ENCODE data around the gene MOG. TPM values are rescaled to one million over a fixed set of nuclear protein-coding genes. Genes with fewer than 3 reads are reported as not detected.

Gene MOG
- 1 to 10 TPM; 1.5 to 2.6 (median 2.2) TPM for total RNA-seq
- 4.8 TPM for polyA plus RNA-seq
- long read RNA-seq, donor 1, partial matches to known transcripts = 0 of 2 reads
- long read RNA-seq, donor 1, other reads (novel, unspliced or antisense) = 2 of 2 reads
- long read RNA-seq, donor 2, partial matches to known transcripts = 0 of 1 reads
- long read RNA-seq, donor 2, other reads (novel, unspliced or antisense) = 1 of 1 reads
- long read RNA-seq, donor 3, partial matches to known transcripts = 0 of 1 reads
- long read RNA-seq, donor 3, other reads (novel, unspliced or antisense) = 1 of 1 reads
- long read RNA-seq, donor 4 = 0 reads

DNA sequence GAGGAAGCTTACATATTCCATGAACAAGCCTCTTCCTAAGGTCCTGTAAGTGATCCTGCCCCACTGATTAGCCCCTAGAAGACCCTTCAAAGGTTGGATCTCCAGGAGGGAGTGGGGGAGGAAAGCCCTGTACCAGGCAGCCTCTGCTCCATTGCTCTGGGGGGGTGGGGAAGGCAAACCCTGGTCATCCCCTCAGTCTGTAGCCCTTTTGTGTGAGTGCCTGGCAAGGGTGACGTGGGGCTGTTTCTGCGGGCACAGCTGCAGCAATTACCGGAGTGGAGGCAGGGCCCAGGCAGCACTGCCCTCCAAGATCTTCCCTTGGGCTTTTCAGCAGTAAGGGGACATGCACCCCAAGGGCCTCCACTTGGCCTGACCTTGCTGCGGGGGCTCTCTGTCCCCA is at the start of gene MOG:
TSS of gene MOG (plus strand) at position 295 of the 400 bp plus-strand sequence. CDS start 118 bp downstream, outside the sequence.
- DNase-seq (no peak), ATAC-seq (peak; percentile 10 to 19)
- Histone ChIP-seq H3K9me3 (ENCODE audit: control insufficient read depth, low read length) (no peaks in the 10 kb centered on the region), H3K4me1 (ENCODE audit: control insufficient read depth, insufficient read depth, low read length) (no peaks in the 10 kb centered on the region), H3K4me3 (ENCODE audit: low read length) (no peak within 1 kb of the TSS), H3K27me3 (ENCODE audit: control insufficient read depth, insufficient read depth) (no peaks in the 10 kb centered on the region), H3K27ac (ENCODE audit: low read length) (peak within 1 kb of the TSS; percentile 3)
- intact Hi-C loops (cut with DNase I) = no loop called here
- WGBS = 62% methylated on average over 4 of the region's 4 CpGs

GRCh38 chr6:29608131-29608530 is 48.8 kb upstream of the MOG start:
- ATAC-seq = no peak
- H3K4me3 ChIP-seq (ENCODE audit: low read length) = no peak overlapping the region
- no peaks in the 10 kb centered on the region for H3K27me3 ChIP-seq (ENCODE audit: control insufficient read depth, insufficient read depth)
- DNase-seq = no peak
- H3K27ac ChIP-seq (ENCODE audit: low read length) = no peak overlapping the region
- H3K4me1 ChIP-seq (ENCODE audit: control insufficient read depth, insufficient read depth, low read length) = no peaks in the 10 kb centered on the region
- no peaks in the 10 kb centered on the region for H3K9me3 ChIP-seq (ENCODE audit: control insufficient read depth, low read length)
- intact Hi-C loops (cut with DNase I) = no loop called here

GRCh38 chr6:29610540-29610939 is 46.4 kb upstream of the MOG start:
- Histone ChIP-seq H3K27me3 (ENCODE audit: control insufficient read depth, insufficient read depth) (no peaks in the 10 kb centered on the region), H3K4me1 (ENCODE audit: control insufficient read depth, insufficient read depth, low read length) (no peaks in the 10 kb centered on the region), H3K27ac (ENCODE audit: low read length) (no peak overlapping the region), H3K4me3 (ENCODE audit: low read length) (no peak overlapping the region), H3K9me3 (ENCODE audit: control insufficient read depth, low read length) (no peaks in the 10 kb centered on the region)
- 96% methylated on average over 4 of the region's 4 CpGs for WGBS
- ATAC-seq (no peak), DNase-seq (no peak)
- intact Hi-C loops (cut with DNase I) = no loop called here

DNA sequence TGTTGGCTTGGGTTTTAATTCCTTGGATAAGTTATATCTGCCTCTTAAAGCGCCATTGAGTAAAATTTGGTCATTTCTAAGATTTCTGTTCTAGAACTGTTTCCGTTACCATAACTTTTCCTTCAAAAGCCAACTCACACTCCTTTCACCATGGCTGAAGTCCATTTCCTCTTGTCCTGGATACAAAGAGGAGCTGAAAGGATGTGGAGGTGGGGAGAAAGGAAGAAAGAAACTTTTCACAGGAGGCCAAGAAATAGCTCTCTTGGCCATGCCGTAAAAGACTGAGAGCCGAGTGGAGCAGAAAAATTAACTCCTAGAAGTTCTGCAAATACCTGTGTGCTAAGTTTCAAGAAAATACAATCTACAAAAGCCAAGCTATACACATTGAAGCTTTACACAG is 45.5 kb upstream of the MOG start:
- no peak for DNase-seq
- no peak overlapping the region for H3K4me3 ChIP-seq (ENCODE audit: low read length)
- ATAC-seq = no peak
- no peaks in the 10 kb centered on the region for H3K4me1 ChIP-seq (ENCODE audit: control insufficient read depth, insufficient read depth, low read length)
- 70% methylated on average over 4 of the region's 4 CpGs for WGBS
- intact Hi-C loops (cut with DNase I) = no loop called here
- no peaks in the 10 kb centered on the region for H3K9me3 ChIP-seq (ENCODE audit: control insufficient read depth, low read length)
- H3K27me3 ChIP-seq (ENCODE audit: control insufficient read depth, insufficient read depth) = no peaks in the 10 kb centered on the region
- H3K27ac ChIP-seq (ENCODE audit: low read length) = no peak overlapping the region

DNA sequence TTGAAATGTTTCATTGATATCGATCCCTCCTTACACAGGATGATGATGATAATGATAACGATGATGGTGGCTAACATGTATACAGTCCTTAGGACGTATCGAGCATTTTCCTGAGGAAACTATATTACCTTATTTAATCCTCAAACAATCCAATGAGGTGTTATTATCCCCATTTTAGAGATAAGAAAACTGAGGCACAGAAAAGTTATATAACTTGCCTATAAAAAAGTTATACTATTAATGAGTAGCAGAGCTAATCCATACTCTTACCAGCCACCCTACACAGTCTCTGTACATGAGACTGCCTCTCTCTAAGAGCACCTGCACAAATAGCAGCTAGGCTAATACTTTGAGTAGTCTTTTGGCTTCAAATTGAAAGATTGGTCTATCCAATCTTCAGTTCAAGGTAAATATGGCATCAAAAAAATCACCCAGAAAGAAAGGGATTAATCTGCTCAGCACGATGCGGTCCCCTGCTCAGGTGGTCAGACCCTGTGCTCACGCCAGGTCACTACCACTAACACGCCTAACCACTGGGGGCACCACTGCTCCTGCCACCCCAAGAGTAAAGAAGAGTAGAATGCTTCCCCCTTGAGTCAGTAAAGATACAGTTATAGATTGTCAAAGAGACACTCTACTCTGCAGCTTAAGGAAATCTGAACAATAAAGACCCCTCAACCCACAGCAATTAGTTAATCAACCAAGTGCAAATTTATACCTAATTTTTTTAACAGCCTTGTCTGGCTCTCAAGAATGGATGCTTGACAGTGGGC is 38.9 kb upstream of the MOG start:
- H3K9me3 ChIP-seq (ENCODE audit: control insufficient read depth, low read length) = no peaks in the 10 kb centered on the region
- H3K4me3 ChIP-seq (ENCODE audit: low read length) = no peak overlapping the region
- no peaks in the 10 kb centered on the region for H3K27me3 ChIP-seq (ENCODE audit: control insufficient read depth, insufficient read depth)
- H3K4me1 ChIP-seq (ENCODE audit: control insufficient read depth, insufficient read depth, low read length) = no peaks in the 10 kb centered on the region
- intact Hi-C loops (cut with DNase I) = no loop called here
- DNase-seq = no peak
- H3K27ac ChIP-seq (ENCODE audit: low read length) = no peak overlapping the region
- 95% methylated on average over 8 of the region's 8 CpGs for WGBS
- no peak for ATAC-seq

DNA sequence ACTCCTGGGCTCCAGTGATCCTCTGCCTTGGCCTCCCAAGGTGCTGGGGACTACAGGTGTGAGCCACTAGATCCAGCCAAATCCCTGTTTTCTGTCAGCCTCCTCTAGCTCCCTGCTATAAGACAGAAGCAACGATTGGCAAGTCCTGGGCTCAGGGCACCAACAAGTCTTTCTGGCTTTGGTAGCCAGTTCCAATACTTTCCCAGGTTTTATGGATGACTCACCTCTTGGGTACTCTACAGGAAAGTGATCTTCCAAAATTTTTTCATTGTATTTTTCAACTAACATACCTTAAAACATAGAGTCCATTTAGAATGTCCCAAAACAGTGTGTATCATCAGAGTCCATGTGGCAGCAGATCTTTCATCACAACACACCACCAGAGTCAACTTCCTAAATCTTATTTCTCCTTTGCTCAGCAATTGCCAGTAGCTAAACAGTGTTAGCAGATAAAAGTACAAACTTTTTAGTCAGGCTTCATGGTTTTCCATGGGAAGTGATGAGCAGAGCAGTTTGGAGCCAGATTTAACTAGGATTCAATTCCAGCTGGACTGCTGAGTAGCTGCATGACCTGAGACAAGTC is 37.2 kb upstream of the MOG start:
- Histone ChIP-seq H3K27me3 (ENCODE audit: control insufficient read depth, insufficient read depth) (no peaks in the 10 kb centered on the region), H3K4me1 (ENCODE audit: control insufficient read depth, insufficient read depth, low read length) (no peaks in the 10 kb centered on the region), H3K27ac (ENCODE audit: low read length) (no peak overlapping the region), H3K9me3 (ENCODE audit: control insufficient read depth, low read length) (no peaks in the 10 kb centered on the region), H3K4me3 (ENCODE audit: low read length) (no peak overlapping the region)
- no peak for DNase-seq
- no peak for ATAC-seq
- 92% methylated on average over 1 of the region's 1 CpG for WGBS
- intact Hi-C loops (cut with DNase I) = loop anchor here in 1 of 4 donors (10.0 kb wide), 1 partner anchor 695 kb away; the partner anchor contains the start of gene TRIM27

- no peak for DNase-seq
- ATAC-seq = no peak
- intact Hi-C loops (cut with DNase I) = loop anchor here in 1 of 4 donors (10.0 kb wide), 1 partner anchor 696 kb away; the partner anchor contains the start of gene TRIM27
- Histone ChIP-seq H3K4me3 (ENCODE audit: low read length) (no peak overlapping the region), H3K27me3 (ENCODE audit: control insufficient read depth, insufficient read depth) (no peaks in the 10 kb centered on the region), H3K4me1 (ENCODE audit: control insufficient read depth, insufficient read depth, low read length) (no peaks in the 10 kb centered on the region), H3K27ac (ENCODE audit: low read length) (no peak overlapping the region), H3K9me3 (ENCODE audit: control insufficient read depth, low read length) (no peaks in the 10 kb centered on the region)
- WGBS = 76% methylated on average over 4 of the region's 4 CpGs
Observed at GRCh38 chr6:29620630-29621029, 36.3 kb upstream of the MOG start.

DNA sequence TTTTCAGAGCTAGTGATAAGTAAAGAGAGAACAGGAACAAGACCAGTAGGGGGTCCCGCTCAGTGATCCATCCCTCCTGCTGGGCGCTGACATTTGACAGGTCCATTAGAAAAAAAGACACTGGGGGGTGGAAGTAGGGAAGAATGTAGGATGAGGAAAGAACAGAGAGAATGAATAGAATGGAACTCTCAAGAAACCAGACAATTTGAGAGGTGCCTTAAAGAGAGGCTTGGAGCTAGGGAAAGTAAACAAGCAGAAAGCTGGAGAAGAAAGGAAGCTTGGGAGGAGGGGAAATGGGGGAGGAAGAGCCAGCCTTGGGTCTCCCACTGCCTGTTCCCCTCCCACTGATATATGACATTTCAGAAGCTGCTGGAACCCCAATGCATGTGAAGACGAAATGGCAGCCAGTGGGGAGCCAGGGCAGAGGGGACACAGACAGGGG is 32.4 kb upstream of the MOG start:
- intact Hi-C loops (cut with DNase I) = loop anchor here in 1 of 4 donors (10.0 kb wide), 1 partner anchor 700 kb away; the partner anchor contains the start of gene TRIM27
- DNase-seq (no peak), ATAC-seq (no peak)
- no peaks in the 10 kb centered on the region for H3K9me3 ChIP-seq (ENCODE audit: control insufficient read depth, low read length)
- no peaks in the 10 kb centered on the region for H3K27me3 ChIP-seq (ENCODE audit: control insufficient read depth, insufficient read depth)
- H3K27ac ChIP-seq (ENCODE audit: low read length) = no peak overlapping the region
- no peak overlapping the region for H3K4me3 ChIP-seq (ENCODE audit: low read length)
- H3K4me1 ChIP-seq (ENCODE audit: control insufficient read depth, insufficient read depth, low read length) = peaks cover 2% of the 10 kb centered on the region
- 85% methylated on average over 3 of the region's 3 CpGs for WGBS

DNA sequence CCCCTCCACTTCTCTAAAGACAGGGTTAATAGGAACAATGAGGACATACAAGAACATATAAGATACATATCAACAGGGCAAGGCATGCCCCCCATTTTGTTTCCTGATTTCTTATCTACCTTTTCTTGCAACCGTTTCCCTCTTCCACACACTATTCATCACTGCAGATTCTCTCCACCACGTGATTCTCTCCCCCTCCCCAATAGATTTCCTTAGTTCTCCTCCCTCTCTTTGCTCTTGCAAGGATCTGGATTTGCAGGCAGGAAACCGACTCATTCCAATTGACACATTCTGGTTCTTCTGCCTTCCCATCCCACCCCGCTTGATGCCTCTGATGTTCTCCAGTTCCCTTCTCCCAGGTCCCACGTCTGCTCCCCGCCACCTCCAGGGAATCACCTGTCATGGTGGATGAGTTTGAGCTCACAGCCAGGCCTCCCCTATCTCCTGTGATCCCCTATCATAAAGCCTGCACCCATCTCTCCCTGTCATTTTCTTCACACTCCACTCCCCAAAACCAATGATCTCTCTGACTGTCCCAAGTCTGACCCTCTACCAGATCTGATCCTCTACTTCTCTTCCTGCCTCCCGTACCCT is 31.5 kb upstream of the MOG start:
- peaks cover 2% of the 10 kb centered on the region for H3K4me1 ChIP-seq (ENCODE audit: control insufficient read depth, insufficient read depth, low read length)
- intact Hi-C loops (cut with DNase I) = loop anchor here in 1 of 4 donors (10.0 kb wide), 1 partner anchor 701 kb away; the partner anchor contains the start of gene TRIM27
- WGBS = 60% methylated on average over 7 of the region's 7 CpGs
- no peaks in the 10 kb centered on the region for H3K9me3 ChIP-seq (ENCODE audit: control insufficient read depth, low read length)
- DNase-seq (no peak), ATAC-seq (no peak)
- no peaks in the 10 kb centered on the region for H3K27me3 ChIP-seq (ENCODE audit: control insufficient read depth, insufficient read depth)
- H3K4me3 ChIP-seq (ENCODE audit: low read length) = no peak overlapping the region
- no peak overlapping the region for H3K27ac ChIP-seq (ENCODE audit: low read length)

DNA sequence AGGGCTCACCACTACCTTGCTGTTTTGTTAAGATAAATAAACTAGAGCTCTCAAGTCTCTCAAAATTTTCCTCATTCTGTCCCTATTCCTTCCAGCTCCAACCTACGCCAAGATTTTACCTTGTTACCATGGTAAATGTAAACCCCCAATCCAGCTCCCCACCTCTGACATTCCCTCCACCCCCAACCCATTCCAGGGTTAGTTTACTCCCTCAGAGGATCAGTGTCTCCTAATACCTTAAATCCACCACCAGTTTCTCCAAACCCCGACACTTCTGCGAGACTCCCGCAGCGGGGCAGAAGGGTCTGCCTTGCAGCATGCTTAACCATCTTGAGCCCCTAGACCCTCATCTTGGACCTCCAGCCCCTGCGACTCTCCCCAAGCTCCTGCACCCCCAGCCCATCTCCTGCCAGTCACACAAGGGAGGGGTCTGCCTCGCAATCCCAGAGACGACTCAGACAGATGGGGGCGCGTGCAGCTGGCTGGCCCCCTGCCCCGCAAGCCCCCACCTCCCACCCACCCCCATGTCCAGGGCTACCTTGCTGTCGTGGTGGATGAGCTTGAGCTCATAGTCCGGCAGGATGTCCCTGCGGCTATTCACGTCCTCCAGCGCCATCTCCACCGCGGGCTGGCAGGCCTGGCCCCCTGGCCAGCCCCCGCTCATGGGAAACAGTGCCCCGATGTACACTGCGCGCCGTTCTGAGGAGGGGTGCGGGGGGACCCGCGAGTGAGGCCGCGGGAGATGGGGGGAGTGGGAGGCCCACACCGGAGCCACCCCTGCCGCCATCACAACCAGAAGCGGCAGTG is 29.7 kb upstream of the MOG start:
- intact Hi-C loops (cut with DNase I) = loop anchor here in 1 of 4 donors (10.0 kb wide), 1 partner anchor 702 kb away; the partner anchor contains the start of gene TRIM27
- WGBS = 17% methylated on average over 31 of the region's 31 CpGs
- H3K9me3 ChIP-seq (ENCODE audit: control insufficient read depth, low read length) = no peaks in the 10 kb centered on the region
- no peak overlapping the region for H3K27ac ChIP-seq (ENCODE audit: low read length)
- peak in 2 of 3 donors; percentile 27 to 66 for DNase-seq
- peaks cover 8% of the 10 kb centered on the region for H3K4me1 ChIP-seq (ENCODE audit: control insufficient read depth, insufficient read depth, low read length)
- no peaks in the 10 kb centered on the region for H3K27me3 ChIP-seq (ENCODE audit: control insufficient read depth, insufficient read depth)
- peak; percentile 2 to 8 for ATAC-seq
- peak overlapping the region; percentile 53 for H3K4me3 ChIP-seq (ENCODE audit: low read length)
